KMS-11 (cell line): ENCODE results near the gene DPYSL3.

ENCODE experiments used
- H2AFZ ChIP-seq: fragments of 200-600 bp; sonication (generic); 2 replicates; pipeline ENCODE4 v1.6.1; 2016; ENCODE audit warnings: antibody characterized with exemption, mixed run types, low read depth
- H3K27ac ChIP-seq: fragments of 200-600 bp; sonication (generic); 2 replicates; pipeline ENCODE4 v1.6.1; 2016; ENCODE audit warnings: mild to moderate bottlenecking, mixed run types
- H3K27me3 ChIP-seq: fragments of 200-600 bp; sonication (generic); 2 replicates; pipeline ENCODE4 v1.6.1; 2017; ENCODE audit warnings: mild to moderate bottlenecking, low read depth, mixed run types, moderate library complexity; ENCODE audit not compliant: insufficient read depth
- H3K36me3 ChIP-seq: fragments of 200-600 bp; sonication (generic); 2 replicates; pipeline ENCODE4 v1.6.1; 2017; ENCODE audit warnings: mild to moderate bottlenecking, mixed run types; ENCODE audit not compliant: insufficient read depth
- H3K4me1 ChIP-seq: fragments of 200-600 bp; sonication (generic); 2 replicates; pipeline ENCODE4 v1.6.1; 2016; ENCODE audit warnings: mild to moderate bottlenecking, low read depth, mixed run types; ENCODE audit not compliant: poor library complexity, severe bottlenecking
- H3K4me2 ChIP-seq: fragments of 200-600 bp; sonication (generic); 2 replicates; pipeline ENCODE4 v1.7.0; 2016; ENCODE audit warnings: mild to moderate bottlenecking, mixed run types
- H3K4me3 ChIP-seq: fragments of 200-600 bp; sonication (generic); IDR thresholded peaks from 2 replicates; pipeline ENCODE4 v1.6.1; 2017; ENCODE audit warnings: low read depth, low read length, mixed read lengths; ENCODE audit not compliant: insufficient read depth
- H3K79me2 ChIP-seq: fragments of 200-600 bp; sonication (generic); 2 replicates; pipeline ENCODE4 v1.6.1; 2016; ENCODE audit warnings: low read depth, mixed run types; ENCODE audit not compliant: insufficient read depth
- H3K9ac ChIP-seq: fragments of 200-600 bp; sonication (generic); 2 replicates; pipeline ENCODE4 v1.6.1; 2016; ENCODE audit warnings: mild to moderate bottlenecking, mixed run types
- H4K20me1 ChIP-seq: fragments of 200-600 bp; sonication (generic); 2 replicates; pipeline ENCODE4 v1.6.1; 2016; ENCODE audit warnings: mild to moderate bottlenecking, mixed run types; ENCODE audit not compliant: insufficient read depth
- TF ChIP-seq, protein P1 (sequence below): fragments of 200-600 bp; sonication (generic); conservative IDR thresholded peaks from 2 replicates; pipeline ENCODE4 v1.6.1; 2017; ENCODE audit warnings: low read depth, mild to moderate bottlenecking, antibody characterized with exemption, low read length, moderate library complexity, mixed read lengths

Gene DPYSL3

DNA sequence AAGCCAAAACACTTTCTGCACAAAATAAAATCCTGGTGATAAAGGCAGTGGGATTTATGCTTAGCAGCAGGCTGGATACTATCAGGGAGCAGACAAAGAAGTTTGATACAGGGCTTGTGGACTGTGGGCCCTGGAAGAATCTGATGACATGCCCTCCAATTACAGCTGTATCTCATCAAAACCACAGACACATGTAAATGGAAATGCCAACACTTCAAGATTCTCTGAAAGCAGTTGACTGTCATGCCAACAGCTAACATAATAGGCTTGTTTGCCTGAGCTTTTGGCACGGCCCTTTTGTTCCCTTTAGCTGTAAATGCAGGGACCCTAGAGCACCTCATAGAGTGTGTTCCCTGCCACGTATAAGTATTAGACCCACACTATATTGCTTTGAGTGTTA is 160.6 kb downstream of the DPYSL3 start:
- H3K27ac ChIP-seq = no peak overlapping the region
- TF ChIP-seq, protein P1, sequence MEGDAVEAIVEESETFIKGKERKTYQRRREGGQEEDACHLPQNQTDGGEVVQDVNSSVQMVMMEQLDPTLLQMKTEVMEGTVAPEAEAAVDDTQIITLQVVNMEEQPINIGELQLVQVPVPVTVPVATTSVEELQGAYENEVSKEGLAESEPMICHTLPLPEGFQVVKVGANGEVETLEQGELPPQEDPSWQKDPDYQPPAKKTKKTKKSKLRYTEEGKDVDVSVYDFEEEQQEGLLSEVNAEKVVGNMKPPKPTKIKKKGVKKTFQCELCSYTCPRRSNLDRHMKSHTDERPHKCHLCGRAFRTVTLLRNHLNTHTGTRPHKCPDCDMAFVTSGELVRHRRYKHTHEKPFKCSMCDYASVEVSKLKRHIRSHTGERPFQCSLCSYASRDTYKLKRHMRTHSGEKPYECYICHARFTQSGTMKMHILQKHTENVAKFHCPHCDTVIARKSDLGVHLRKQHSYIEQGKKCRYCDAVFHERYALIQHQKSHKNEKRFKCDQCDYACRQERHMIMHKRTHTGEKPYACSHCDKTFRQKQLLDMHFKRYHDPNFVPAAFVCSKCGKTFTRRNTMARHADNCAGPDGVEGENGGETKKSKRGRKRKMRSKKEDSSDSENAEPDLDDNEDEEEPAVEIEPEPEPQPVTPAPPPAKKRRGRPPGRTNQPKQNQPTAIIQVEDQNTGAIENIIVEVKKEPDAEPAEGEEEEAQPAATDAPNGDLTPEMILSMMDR = no peak

DNA sequence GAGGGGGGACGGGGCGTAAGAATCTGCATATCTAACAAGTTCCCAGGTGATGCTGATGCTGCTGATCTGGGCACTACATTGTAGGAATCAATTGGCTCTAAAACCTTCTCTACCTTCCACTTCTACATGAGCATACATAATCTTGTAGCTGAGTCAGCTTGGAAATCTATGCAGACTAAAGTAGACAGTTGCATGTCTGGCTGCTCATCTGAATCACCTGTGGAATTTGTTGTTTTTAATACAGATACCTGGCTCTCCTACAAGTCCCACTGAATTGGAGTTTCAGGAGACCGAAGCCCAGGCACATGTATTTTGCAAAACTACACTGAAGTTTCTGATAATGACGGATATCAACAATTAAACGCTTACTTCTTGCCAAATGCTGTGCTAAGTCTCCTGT is 161.4 kb downstream of the DPYSL3 start:
- no peak overlapping the region for H3K4me2 ChIP-seq
- no peaks in the 10 kb centered on the region for H3K36me3 ChIP-seq
- no peaks in the 10 kb centered on the region for H3K27me3 ChIP-seq
- no peaks in the 10 kb centered on the region for H4K20me1 ChIP-seq
- no peak overlapping the region for H3K4me3 ChIP-seq
- H3K27ac ChIP-seq = no peak overlapping the region
- H3K9ac ChIP-seq = no peak overlapping the region
- TF ChIP-seq, protein P1 = no peak
- H3K79me2 ChIP-seq = no peaks in the 10 kb centered on the region
- H2AFZ ChIP-seq = no peak overlapping the region
- H3K4me1 ChIP-seq = no peaks in the 10 kb centered on the region

More for the DNA sequence above, 160.6 kb downstream of the DPYSL3 start:
- Histone ChIP-seq H3K27me3 (no peaks in the 10 kb centered on the region), H3K4me3 (no peak overlapping the region), H3K9ac (no peak overlapping the region), H4K20me1 (no peaks in the 10 kb centered on the region), H3K4me2 (no peak overlapping the region), H2AFZ (no peak overlapping the region), H3K79me2 (no peaks in the 10 kb centered on the region), H3K4me1 (no peaks in the 10 kb centered on the region), H3K36me3 (no peaks in the 10 kb centered on the region)

DNA sequence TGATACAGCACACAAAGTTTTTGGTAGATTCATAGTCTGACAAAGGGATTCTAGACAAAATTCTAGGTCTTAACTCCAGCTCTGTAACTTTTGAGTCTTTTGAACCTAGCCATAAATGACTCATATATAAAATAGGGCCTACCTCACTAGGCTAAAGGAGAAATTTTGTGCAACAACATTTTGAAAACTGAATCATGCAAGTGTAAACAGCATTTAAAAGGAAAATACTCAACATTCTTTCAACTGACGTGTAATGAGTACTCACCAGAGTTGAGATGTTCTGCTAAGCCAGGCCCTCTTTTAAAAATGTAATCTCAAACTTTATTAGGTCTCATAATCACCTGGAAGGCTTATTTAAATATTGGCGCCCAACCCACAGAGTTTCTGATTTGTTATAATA is 161.8 kb downstream of the DPYSL3 start:
- TF ChIP-seq, protein P1 = no peak
- Histone ChIP-seq H3K4me3 (no peak overlapping the region), H3K4me2 (no peak overlapping the region), H3K4me1 (no peaks in the 10 kb centered on the region), H3K79me2 (no peaks in the 10 kb centered on the region), H2AFZ (no peak overlapping the region), H3K36me3 (no peaks in the 10 kb centered on the region), H3K27ac (no peak overlapping the region), H3K9ac (no peak overlapping the region), H4K20me1 (no peaks in the 10 kb centered on the region), H3K27me3 (no peaks in the 10 kb centered on the region)

DNA sequence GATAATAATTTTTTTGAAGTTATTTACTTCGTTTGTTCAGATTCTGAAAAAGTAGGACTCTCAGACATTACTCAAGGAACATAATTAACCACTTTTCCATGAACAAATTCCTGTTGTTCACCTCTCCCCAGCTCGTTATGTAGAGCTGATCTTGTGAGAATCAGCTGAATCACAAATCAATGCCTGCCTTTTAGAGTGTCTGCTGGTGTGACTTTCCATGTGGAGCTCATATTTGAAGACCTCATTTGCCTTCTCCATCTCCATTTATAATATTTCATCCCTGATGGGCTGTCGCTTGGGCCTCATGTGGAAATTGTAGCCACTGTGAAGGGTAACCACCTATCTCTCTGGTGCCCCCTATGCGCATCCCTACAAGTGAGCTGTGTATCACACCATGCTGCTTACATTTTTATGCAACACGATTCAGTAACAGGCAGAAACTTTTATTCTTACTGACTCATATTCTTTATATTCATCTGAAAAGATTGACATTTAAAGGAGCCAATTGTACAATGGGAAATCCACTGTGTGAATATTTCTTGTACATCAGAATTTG is 163.8 kb downstream of the DPYSL3 start:
- H3K4me2 ChIP-seq = no peak overlapping the region
- no peaks in the 10 kb centered on the region for H3K27me3 ChIP-seq
- no peaks in the 10 kb centered on the region for H4K20me1 ChIP-seq
- H3K4me1 ChIP-seq = no peaks in the 10 kb centered on the region
- no peak overlapping the region for H3K27ac ChIP-seq
- H3K9ac ChIP-seq = no peak overlapping the region
- no peaks in the 10 kb centered on the region for H3K79me2 ChIP-seq
- H3K36me3 ChIP-seq = no peaks in the 10 kb centered on the region
- TF ChIP-seq, protein P1 = no peak
- H3K4me3 ChIP-seq = no peak overlapping the region
- H2AFZ ChIP-seq = no peak overlapping the region
